ENCODE measurements around the gene C16orf89.
"Not testable (repeated sequence)": the region's sequence is repeated elsewhere in the genome, so short reads cannot be mapped to it uniquely, and the experiment has no call there.

Gene C16orf89

GRCh38 chr16:5065813-5066212, at the start of gene C16orf89:
C16orf89 (minus strand) TSS chr16:5065956; CDS start chr16:5065908, 48 bp downstream.
- DNase-seq, result no peak

- not testable (repeated sequence) for DNase-seq
These were observed 45.2 kb upstream of the C16orf89 start for GRCh38 chr16:5110933-5111332.

GRCh38 chr16:5108505-5109158, 42.9 kb upstream of the C16orf89 start:
- DNase-seq, result no peak

GRCh38 chr16:5105039-5105438, 39.3 kb upstream of the C16orf89 start:
- DNase-seq, result not testable (repeated sequence)

- DNase-seq, result not testable (repeated sequence)
These were observed 37.7 kb upstream of the C16orf89 start for GRCh38 chr16:5103296-5104032.

GRCh38 chr16:5099174-5099573, 33.4 kb upstream of the C16orf89 start:
- not testable (repeated sequence) for DNase-seq

GRCh38 chr16:5098221-5099159, 32.7 kb upstream of the C16orf89 start:
- peak; percentile 97 for DNase-seq

- peak; percentile 96 for DNase-seq
These were observed 31.9 kb upstream of the C16orf89 start, which contains the start of gene EEF2KMT for GRCh38 chr16:5097470-5098220. EEF2KMT (minus strand) TSS chr16:5097795; CDS start chr16:5097739, 56 bp downstream.

GRCh38 chr16:5097061-5097469, 31.3 kb upstream of the C16orf89 start:
- DNase-seq, result peak; percentile 42

- not testable (repeated sequence) for DNase-seq
These were observed 30.8 kb upstream of the C16orf89 start for GRCh38 chr16:5096437-5097060.

GRCh38 chr16:5095145-5095830, 29.5 kb upstream of the C16orf89 start:
- DNase-seq, result not testable (repeated sequence)

- DNase-seq, result not testable (repeated sequence)
These were observed 28.0 kb upstream of the C16orf89 start for GRCh38 chr16:5093746-5094145.

GRCh38 chr16:5093081-5093480, 27.3 kb upstream of the C16orf89 start:
- DNase-seq, result not testable (repeated sequence)

- DNase-seq, result not testable (repeated sequence)
These were observed 24.8 kb upstream of the C16orf89 start for GRCh38 chr16:5090592-5090991.

- DNase-seq, result not testable (repeated sequence)
These were observed 24.3 kb upstream of the C16orf89 start for GRCh38 chr16:5089911-5090555.

- DNase-seq, result not testable (repeated sequence)
These were observed 23.2 kb upstream of the C16orf89 start for GRCh38 chr16:5088936-5089335.

- not testable (repeated sequence) for DNase-seq
These were observed 22.5 kb upstream of the C16orf89 start for GRCh38 chr16:5088086-5088790.

GRCh38 chr16:5085716-5086115, 20.0 kb upstream of the C16orf89 start:
- not testable (repeated sequence) for DNase-seq

- DNase-seq, result peak; percentile 65
These were observed 19.0 kb upstream of the C16orf89 start for GRCh38 chr16:5084802-5085201.

Data from CD4-positive, alpha-beta T cell treated with Interleukin-17A for 1 hour (primary cell).